HCT116 (cell line): ENCODE data around the gene NPIPA5. TPM values are rescaled to one million over a fixed set of nuclear protein-coding genes. Genes with fewer than 3 reads are reported as not detected.
"Not testable (repeated sequence)": the region's sequence is repeated elsewhere in the genome, so short reads cannot be mapped to it uniquely, and the experiment has no call there.

Experiments used
- ATAC-seq: fragments of 200-7000 bp; cut with Tn5 transposase; 2 replicates; pipeline ENCODE4 v1.9.1; 2020; ENCODE audit warnings: mild to moderate bottlenecking, moderate library complexity
- BruUV-seq: library from RNA; stranded (reverse); fragments of 400-500 nt; replicated peaks from 2 replicates; lab custom pipeline; 2021; lab: Mats Ljungman, UMichigan
- CTCF ChIA-PET: fragments of 300-600 bp; sonication (Branson Sonifier 250); formaldehyde crosslinking; loops from one replicate; lab custom pipeline; 2021; ENCODE audit warnings: antibody characterized with exemption; lab: Charles Lee
- POLR2A ChIA-PET: fragments of 300-600, 350-600 bp; sonication (Branson Sonifier 250); formaldehyde crosslinking; loops from one replicate; lab custom pipeline; 2021; ENCODE audit warnings: antibody characterized with exemption; lab: Charles Lee
- RAD21 ChIA-PET, 2 experiments: fragments of 300-600 bp; sonication (Branson Sonifier 250); formaldehyde crosslinking; loops; one replicate each; lab custom pipeline; 2023; ENCODE audit warnings: low total read pairs in 2 of 2; ENCODE audit not compliant: uncharacterized antibody in 2 of 2, unreplicated experiment in 2 of 2, low non-redundant PET in 1 of 2; lab: Charles Lee
- DNase-seq: peaks from one replicate; pipeline ENCODE4 v3.0.0-alpha.2; 2010; ENCODE audit warnings: low read depth, low spot score
- H2AFZ ChIP-seq: fragments of 200-600 bp; shearing (Covaris generic), sonication (generic); 2 replicates; pipeline ENCODE4 v1.6.1; 2017; ENCODE audit warnings: low read depth, mixed run types, mixed read lengths, antibody characterized with exemption, low read length; ENCODE audit not compliant: poor library complexity, severe bottlenecking
- H3K27ac ChIP-seq: 2 replicates; pipeline ENCODE4 v1.5.1; 2012; ENCODE audit warnings: low read depth, low read length
- H3K27me3 ChIP-seq: fragments of 200-600 bp; sonication (generic); 2 replicates; pipeline ENCODE4 v1.6.1; 2016; ENCODE audit warnings: mixed run types, low read length, mixed read lengths; ENCODE audit not compliant: insufficient read depth
- H3K36me3 ChIP-seq, 2 experiments: fragments of 200-500 bp in 1 of 2; fragments of 200-600 bp in 1 of 2; sonication (Bioruptor generic) in 1 of 2; sonication (generic) in 1 of 2; 2 replicates each; pipeline versions ENCODE4 v1.5.1 to v1.6.1; 2014 to 2016; ENCODE audit warnings: low read length in 2 of 2, inconsistent platforms in 1 of 2, mixed read lengths in 1 of 2, mixed run types in 1 of 2; ENCODE audit not compliant: insufficient read depth in 2 of 2, control insufficient read depth in 1 of 2
- H3K4me1 ChIP-seq, 2 experiments: fragments of 200-600 bp in 1 of 2; sonication (generic) in 1 of 2; 2 replicates each; pipeline versions ENCODE4 v1.5.1 to v1.6.1; 2012 to 2017; ENCODE audit warnings: low read length in 2 of 2, inconsistent platforms in 1 of 2, mild to moderate bottlenecking in 1 of 2, mixed read lengths in 1 of 2, mixed run types in 1 of 2, moderate library complexity in 1 of 2; ENCODE audit not compliant: insufficient read depth in 2 of 2, control insufficient read depth in 1 of 2
- H3K4me2 ChIP-seq: fragments of 200-600 bp; sonication (generic); 2 replicates; pipeline ENCODE4 v1.6.1; 2017; ENCODE audit warnings: mixed run types, low read length, mixed read lengths
- H3K4me3 ChIP-seq, 2 experiments: fragments of 200-600 bp in 1 of 2; sonication (generic) in 1 of 2; replicated peaks in 1 of 2; 2 replicates each; pipeline ENCODE4 v1.5.1; 2011 to 2016; ENCODE audit warnings: low read length in 2 of 2, control low read depth in 1 of 2, low read depth in 1 of 2, mild to moderate bottlenecking in 1 of 2, mixed read lengths in 1 of 2, mixed run types in 1 of 2
- H3K79me2 ChIP-seq: fragments of 200-600 bp; sonication (generic); 2 replicates; pipeline ENCODE4 v1.6.1; 2017; ENCODE audit warnings: mild to moderate bottlenecking, mixed run types, low read length, moderate library complexity, mixed read lengths; ENCODE audit not compliant: insufficient read depth
- H3K9ac ChIP-seq: fragments of 200-600 bp; sonication (generic); 2 replicates; pipeline ENCODE4 v1.6.1; 2016; ENCODE audit warnings: low read length, mixed read lengths
- H3K9me2 ChIP-seq: fragments of 200-600 bp; sonication (generic), shearing (Covaris generic); 2 replicates; pipeline ENCODE4 v1.6.1; 2017; ENCODE audit warnings: mixed run types, mild to moderate bottlenecking, moderate library complexity; ENCODE audit not compliant: insufficient read depth
- H3K9me3 ChIP-seq, 2 experiments: fragments of 200-500 bp in 1 of 2; fragments of 200-600 bp in 1 of 2; sonication (Bioruptor generic) in 1 of 2; sonication (generic) in 1 of 2; 2 replicates each; pipeline ENCODE4 v1.6.1; 2014 to 2017; ENCODE audit warnings: low read length in 2 of 2, mixed read lengths in 2 of 2, inconsistent platforms in 1 of 2, low read depth in 1 of 2, mild to moderate bottlenecking in 1 of 2, mixed run types in 1 of 2, moderate library complexity in 1 of 2; ENCODE audit not compliant: control insufficient read depth in 1 of 2, insufficient read depth in 1 of 2
- H4K20me1 ChIP-seq: fragments of 200-600 bp; sonication (generic), shearing (Covaris generic); 2 replicates; pipeline ENCODE4 v1.6.1; 2017; ENCODE audit warnings: mixed run types, mild to moderate bottlenecking, moderate library complexity; ENCODE audit not compliant: insufficient read depth
- CBX3 ChIP-seq: IDR thresholded peaks from 2 replicates; pipeline ENCODE4 v1.6.1; 2012; ENCODE audit warnings: low read depth
- EZH2phosphoT487 ChIP-seq: fragments of 200-600 bp; IDR thresholded peaks from 2 replicates; pipeline ENCODE4 v1.6.1; 2018; ENCODE audit warnings: antibody characterized with exemption, borderline replicate concordance
- FOSL1 ChIP-seq: IDR thresholded peaks from 2 replicates; pipeline ENCODE4 v1.6.1; 2012; ENCODE audit warnings: low read depth
- POLR2A ChIP-seq: IDR thresholded peaks from 2 replicates; pipeline ENCODE4 v1.7.0; 2011; ENCODE audit warnings: borderline replicate concordance; ENCODE audit not compliant: insufficient read depth, insufficient read length; ENCODE audit errors: extremely low read depth
- REST ChIP-seq: IDR thresholded peaks from 2 replicates; pipeline ENCODE4 v1.6.1; 2012; ENCODE audit warnings: low read depth
- SIN3A ChIP-seq: IDR thresholded peaks from 2 replicates; pipeline ENCODE4 v1.6.1; 2012; ENCODE audit warnings: low read depth
- SP1 ChIP-seq: IDR thresholded peaks from 2 replicates; pipeline ENCODE4 v1.6.1; 2012; ENCODE audit warnings: low read depth
- TCF7L2 ChIP-seq: IDR thresholded peaks from 2 replicates; pipeline ENCODE4 v1.7.0; 2011; ENCODE audit warnings: borderline replicate concordance, inconsistent platforms; ENCODE audit not compliant: insufficient read depth, insufficient read length; ENCODE audit errors: extremely low read depth
- intact Hi-C: fragments of 100-400 bp; cut with micrococcal nuclease; formaldehyde crosslinking; loops from 2 replicates; pipeline ENCODE4 v1.10.0; 2022
- total RNA-seq: library from RNA; stranded (reverse); gene quantifications from one replicate; pipeline ENCODE4 v1.2.1, GENCODE V29; 2021; ENCODE audit not compliant: unreplicated experiment

The NPIPA5 gene
- total RNA-seq, 1 experiment from 2014 or later: 9.3 TPM

DNA sequence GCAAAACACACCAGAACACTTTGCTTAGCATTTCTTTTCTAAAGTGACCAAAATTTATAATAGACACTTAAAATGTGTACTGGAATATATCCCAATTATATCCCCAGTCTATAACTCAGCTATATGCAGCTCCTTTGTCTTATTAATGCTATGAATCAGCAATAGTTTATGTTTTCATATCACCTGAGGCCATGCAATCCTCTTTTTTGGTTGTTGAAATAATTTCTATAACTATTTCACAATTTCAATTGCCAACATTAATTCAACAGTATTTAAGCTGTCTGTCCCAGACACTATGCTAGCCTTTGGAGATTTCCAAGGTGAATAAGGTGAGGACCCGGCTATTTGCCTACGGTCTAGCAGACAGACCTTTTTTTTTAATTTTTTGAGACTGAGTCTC, 39.1 kb upstream of the NPIPA5 start (continued):
- no peak for TF ChIP-seq REST
- TF ChIP-seq CBX3: no peak
- TF ChIP-seq SIN3A: no peak
- TF ChIP-seq TCF7L2: no peak
- TF ChIP-seq POLR2A: no peak

DNA sequence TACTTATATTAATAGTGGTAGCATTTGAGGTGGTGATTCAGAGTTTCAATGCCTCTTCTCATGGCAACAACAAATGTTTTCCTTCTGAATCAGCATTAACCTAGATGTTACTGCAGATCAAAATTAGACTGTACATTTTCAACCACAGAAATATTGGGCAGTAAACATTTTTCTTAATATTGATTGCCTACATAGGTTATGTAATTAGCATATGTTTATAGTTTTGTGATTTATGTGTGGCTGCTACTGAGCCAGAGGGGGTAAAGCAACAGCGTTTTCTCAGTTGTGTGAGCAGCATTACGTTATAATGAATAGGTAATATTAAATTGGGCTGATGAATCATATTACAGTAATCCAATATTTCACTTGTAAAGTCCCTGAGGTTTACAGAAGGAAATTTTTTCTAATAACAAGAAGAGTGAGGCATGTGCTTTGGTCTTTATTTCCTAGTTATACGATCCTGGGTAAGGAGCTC, 37.5 kb upstream of the NPIPA5 start:
- no peaks in the 10 kb centered on the region for H3K79me2 ChIP-seq
- no peaks in the 10 kb centered on the region for H3K9me3 ChIP-seq
- peak overlapping the region; percentile 8 for H2AFZ ChIP-seq
- H3K4me3 ChIP-seq: no peak overlapping the region
- TF ChIP-seq EZH2phosphoT487: no peak
- TF ChIP-seq SP1: 0 out of 2 replicates have a peak, but pooled peaks have one; percentile 18
- 0 out of 2 replicates have a peak, but pooled peaks have one; percentile 11 for TF ChIP-seq FOSL1
- H3K27me3 ChIP-seq: no peaks in the 10 kb centered on the region
- H3K36me3 ChIP-seq: no peaks in the 10 kb centered on the region
- ChIA-PET CTCF (interaction anchor here (2.1 kb wide), 1 partner anchor 12 kb away, joined by 5 read pairs; no protein-coding TSS in a partner anchor), RAD21 (no interaction called here), POLR2A (no interaction called here)
- H3K9me2 ChIP-seq: no peaks in the 10 kb centered on the region
- intact Hi-C loops: no loop called here
- peaks cover 0 to 17% of the 10 kb centered on the region in 2 experiments; a peak in 2 of 4 replicates for H3K4me1 ChIP-seq
- no peaks in the 10 kb centered on the region for H4K20me1 ChIP-seq
- no TSS peak for BruUV-seq
- DNase-seq (no peak), ATAC-seq (no peak)
- H3K4me2 ChIP-seq: peak overlapping the region; percentile 8
- no peak overlapping the region for H3K27ac ChIP-seq
- no peak overlapping the region for H3K9ac ChIP-seq

- intact Hi-C loops: not testable (repeated sequence)
These were observed 31.4 kb upstream of the NPIPA5 start for GRCh38 chr16:15409476-15409875.

DNA sequence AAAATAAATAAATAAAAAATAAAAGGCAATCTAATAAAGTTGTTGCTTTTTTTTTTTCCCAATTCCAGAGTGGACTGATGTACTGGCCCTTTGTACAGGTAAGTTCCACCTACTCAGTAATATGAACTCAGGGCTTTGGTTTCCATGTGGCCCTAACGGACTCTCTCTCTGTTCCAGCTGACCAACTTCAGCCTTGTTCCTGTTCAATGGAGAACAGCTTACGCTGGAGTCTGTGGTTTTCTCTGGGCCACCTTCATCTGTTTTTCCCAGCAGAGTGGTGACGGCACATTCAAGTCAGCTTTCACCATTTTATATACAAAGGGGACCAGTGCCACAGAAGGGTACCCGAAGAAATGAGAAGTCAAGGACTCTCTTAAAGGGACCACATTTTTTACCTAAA, 29.7 kb upstream of the NPIPA5 start:
- H4K20me1 ChIP-seq, H3K27me3 ChIP-seq, CTCF ChIA-PET, H3K79me2 ChIP-seq, POLR2A ChIA-PET, intact Hi-C loops, ATAC-seq, BruUV-seq, H3K4me3 ChIP-seq, H3K27ac ChIP-seq, H3K36me3 ChIP-seq, H3K9me3 ChIP-seq, H3K4me1 ChIP-seq, H2AFZ ChIP-seq, H3K4me2 ChIP-seq, H3K9ac ChIP-seq, DNase-seq, H3K9me2 ChIP-seq: not testable (repeated sequence)
- RAD21 ChIA-PET: interaction anchor here in 1 of 2 experiments (0.6 kb wide), 1 partner anchor 133 kb away, joined by 3 read pairs; no protein-coding TSS in a partner anchor

More at GRCh38 chr16:15409476-15409875, 31.4 kb upstream of the NPIPA5 start:
- H3K36me3 ChIP-seq, H3K27ac ChIP-seq, H3K79me2 ChIP-seq, BruUV-seq, H3K27me3 ChIP-seq, ATAC-seq, H3K4me1 ChIP-seq, H3K9me3 ChIP-seq, H3K9ac ChIP-seq, CTCF ChIA-PET, H2AFZ ChIP-seq, H3K4me2 ChIP-seq, DNase-seq, RAD21 ChIA-PET, H4K20me1 ChIP-seq, POLR2A ChIA-PET, H3K4me3 ChIP-seq, H3K9me2 ChIP-seq: not testable (repeated sequence)
